Breast epithelium (tissue), 4 donors: ENCODE measurements around the gene PHB1. TPM values are rescaled to one million over a fixed set of nuclear protein-coding genes. Genes with fewer than 3 reads are reported as not detected.

Experiments used
- DNase-seq, 2 donors: peaks; one replicate each; pipeline ENCODE4 v3.0.0-alpha.2; 2019; ENCODE audit warnings: low spot score in 2 of 2
- H3K27ac ChIP-seq, 2 donors: fragments of 200-600 bp; sonication (generic) in 1 of 2; one replicate each; pipeline ENCODE4 v1.5.1; 2016 to 2019; ENCODE audit warnings: mild to moderate bottlenecking in 1 of 2
- H3K27me3 ChIP-seq, 2 donors: fragments of 200-600 bp; sonication (generic) in 1 of 2; one replicate each; pipeline versions ENCODE4 v1.5.1 to v1.6.0; 2017 to 2019; ENCODE audit warnings: control low read depth in 1 of 2, mild to moderate bottlenecking in 1 of 2
- H3K36me3 ChIP-seq: fragments of 200-600 bp; one replicate; pipeline ENCODE4 v1.5.1; 2019
- H3K4me1 ChIP-seq, 2 donors: fragments of 200-600 bp; sonication (generic); one replicate each; pipeline ENCODE4 v1.5.1; 2016 to 2019; ENCODE audit warnings: control low read depth in 1 of 2
- H3K4me3 ChIP-seq, 3 donors: fragments of 200-600 bp; sonication (generic); 1 replicate in 2 of 3; 2 replicates in 1 of 3; pipeline ENCODE4 v1.5.1; 2016 to 2019; ENCODE audit warnings: mild to moderate bottlenecking in 3 of 3, moderate library complexity in 2 of 3
- H3K9me3 ChIP-seq, 2 donors: fragments of 200-600 bp; sonication (generic) in 1 of 2; one replicate each; pipeline ENCODE4 v1.5.1; 2016 to 2019; ENCODE audit warnings: control low read depth in 1 of 2
- POLR2A ChIP-seq: fragments of 450-650 bp; IDR thresholded peaks from one replicate; pipeline ENCODE4 v1.6.1; 2016; ENCODE audit warnings: antibody characterized with exemption, mild to moderate bottlenecking, moderate library complexity
- POLR2AphosphoS5 ChIP-seq, 3 donors: sonication (generic); formaldehyde crosslinking; IDR thresholded peaks; one replicate each; pipeline ENCODE4 v1.6.1; 2017; ENCODE audit warnings: antibody characterized with exemption in 3 of 3
- intact Hi-C: fragments of 100-400 bp; cut with DNase I; formaldehyde crosslinking; loops from one replicate; pipeline ENCODE4 v1.15.1; 2023; ENCODE audit warnings: low total_unique reads
- total RNA-seq, 3 donors: library from RNA; depleted of rRNA; stranded (reverse); fragments of >200 nt; gene quantifications; one replicate each; pipeline ENCODE4 v1.1.0, GENCODE V29; 2016
- TF ChIP-seq, protein P1 (sequence below), 3 donors: fragments of 450-650 bp; IDR thresholded peaks; one replicate each; pipeline ENCODE4 v1.5.1; 2016 to 2017; ENCODE audit warnings: antibody characterized with exemption in 3 of 3, mild to moderate bottlenecking in 3 of 3, moderate library complexity in 3 of 3

Gene PHB1
- total RNA-seq, 3 donors from 2014 or later: 100 to 110 (median 108) TPM

DNA sequence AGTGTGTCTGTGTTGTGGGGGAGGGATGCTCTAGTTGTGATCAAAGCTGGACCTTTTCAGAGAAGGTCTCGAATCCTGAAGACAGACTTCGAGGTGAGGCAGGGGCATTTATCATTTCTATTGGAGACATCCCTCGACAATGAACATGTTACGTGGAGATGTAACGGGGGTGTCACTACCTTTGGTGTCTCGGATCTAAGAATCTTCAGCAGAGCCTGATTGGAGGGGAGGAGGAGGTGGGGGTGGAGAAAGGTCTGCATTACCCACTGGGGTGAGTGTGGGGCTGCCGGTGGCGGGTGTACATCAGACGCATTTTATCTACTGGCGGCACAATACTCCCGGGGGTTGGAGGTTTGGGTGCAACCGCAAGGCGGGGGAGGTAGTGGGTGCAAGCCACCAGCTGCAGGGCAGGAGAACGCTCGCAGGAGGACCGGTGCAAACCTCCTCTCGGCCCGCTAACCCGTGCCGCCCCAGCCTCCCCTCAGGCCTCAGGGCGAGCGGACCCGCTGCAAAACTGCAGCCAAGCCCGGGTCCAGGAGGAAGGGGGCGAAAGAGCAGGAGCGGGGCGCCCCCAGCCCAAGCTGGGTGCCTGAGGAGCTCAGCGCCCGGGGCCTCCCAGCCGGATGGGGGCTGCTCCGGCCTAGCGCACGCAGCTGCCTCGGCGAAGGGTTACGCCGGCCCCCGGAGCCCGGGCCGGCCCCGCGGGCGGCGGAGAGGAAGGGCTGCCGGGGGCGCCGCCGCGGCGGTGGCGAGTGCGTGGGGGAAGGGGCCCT is 53.4 kb downstream of the PHB1 start:
- TF ChIP-seq, protein P1, sequence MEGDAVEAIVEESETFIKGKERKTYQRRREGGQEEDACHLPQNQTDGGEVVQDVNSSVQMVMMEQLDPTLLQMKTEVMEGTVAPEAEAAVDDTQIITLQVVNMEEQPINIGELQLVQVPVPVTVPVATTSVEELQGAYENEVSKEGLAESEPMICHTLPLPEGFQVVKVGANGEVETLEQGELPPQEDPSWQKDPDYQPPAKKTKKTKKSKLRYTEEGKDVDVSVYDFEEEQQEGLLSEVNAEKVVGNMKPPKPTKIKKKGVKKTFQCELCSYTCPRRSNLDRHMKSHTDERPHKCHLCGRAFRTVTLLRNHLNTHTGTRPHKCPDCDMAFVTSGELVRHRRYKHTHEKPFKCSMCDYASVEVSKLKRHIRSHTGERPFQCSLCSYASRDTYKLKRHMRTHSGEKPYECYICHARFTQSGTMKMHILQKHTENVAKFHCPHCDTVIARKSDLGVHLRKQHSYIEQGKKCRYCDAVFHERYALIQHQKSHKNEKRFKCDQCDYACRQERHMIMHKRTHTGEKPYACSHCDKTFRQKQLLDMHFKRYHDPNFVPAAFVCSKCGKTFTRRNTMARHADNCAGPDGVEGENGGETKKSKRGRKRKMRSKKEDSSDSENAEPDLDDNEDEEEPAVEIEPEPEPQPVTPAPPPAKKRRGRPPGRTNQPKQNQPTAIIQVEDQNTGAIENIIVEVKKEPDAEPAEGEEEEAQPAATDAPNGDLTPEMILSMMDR (IDR thresholded peaks at IDR 0.05): no peak
- no peak for TF ChIP-seq POLR2AphosphoS5 (IDR thresholded peaks at IDR 0.05)
- no peak for TF ChIP-seq POLR2A
- no peaks in the 10 kb centered on the region for H3K36me3 ChIP-seq
- no peaks in the 10 kb centered on the region for H3K9me3 ChIP-seq
- peak in 1 of 2 donors; percentile 49 for DNase-seq
- peak overlapping the region; percentile 93 to 98 for H3K27ac ChIP-seq
- H3K4me3 ChIP-seq: peak overlapping the region; percentile 93 to 99 (median 99)
- H3K4me1 ChIP-seq: peaks cover 0 to 15% of the 10 kb centered on the region in 2 donors
- intact Hi-C loops: no loop called here
- H3K27me3 ChIP-seq: no peaks in the 10 kb centered on the region

DNA sequence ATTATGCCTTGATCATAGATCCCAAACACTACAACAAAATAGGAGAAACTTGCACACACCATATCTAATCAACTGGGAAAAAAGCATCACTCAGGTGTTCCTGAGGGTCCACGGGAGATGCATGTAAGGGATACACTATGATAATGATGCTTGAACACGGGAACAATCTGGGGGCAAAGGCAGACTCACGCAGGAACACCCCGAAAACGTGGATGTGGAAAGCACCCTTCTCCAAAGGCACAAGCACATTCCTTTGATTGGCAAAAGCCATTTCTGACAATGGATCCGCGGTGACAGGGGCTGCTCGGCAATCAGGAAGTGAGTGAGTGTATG is 53.9 kb downstream of the PHB1 start:
- no peaks in the 10 kb centered on the region for H3K27me3 ChIP-seq
- TF ChIP-seq, protein P1 (IDR thresholded peaks at IDR 0.05): no peak
- no peak for TF ChIP-seq POLR2A
- TF ChIP-seq POLR2AphosphoS5 (IDR thresholded peaks at IDR 0.05): no peak
- no peaks in the 10 kb centered on the region for H3K36me3 ChIP-seq
- peak overlapping the region; percentile 93 to 98 for H3K27ac ChIP-seq
- intact Hi-C loops: no loop called here
- peak overlapping the region; percentile 93 to 99 (median 99) for H3K4me3 ChIP-seq
- H3K4me1 ChIP-seq: peaks cover 0 to 15% of the 10 kb centered on the region in 2 donors
- no peaks in the 10 kb centered on the region for H3K9me3 ChIP-seq
- no peak for DNase-seq

DNA sequence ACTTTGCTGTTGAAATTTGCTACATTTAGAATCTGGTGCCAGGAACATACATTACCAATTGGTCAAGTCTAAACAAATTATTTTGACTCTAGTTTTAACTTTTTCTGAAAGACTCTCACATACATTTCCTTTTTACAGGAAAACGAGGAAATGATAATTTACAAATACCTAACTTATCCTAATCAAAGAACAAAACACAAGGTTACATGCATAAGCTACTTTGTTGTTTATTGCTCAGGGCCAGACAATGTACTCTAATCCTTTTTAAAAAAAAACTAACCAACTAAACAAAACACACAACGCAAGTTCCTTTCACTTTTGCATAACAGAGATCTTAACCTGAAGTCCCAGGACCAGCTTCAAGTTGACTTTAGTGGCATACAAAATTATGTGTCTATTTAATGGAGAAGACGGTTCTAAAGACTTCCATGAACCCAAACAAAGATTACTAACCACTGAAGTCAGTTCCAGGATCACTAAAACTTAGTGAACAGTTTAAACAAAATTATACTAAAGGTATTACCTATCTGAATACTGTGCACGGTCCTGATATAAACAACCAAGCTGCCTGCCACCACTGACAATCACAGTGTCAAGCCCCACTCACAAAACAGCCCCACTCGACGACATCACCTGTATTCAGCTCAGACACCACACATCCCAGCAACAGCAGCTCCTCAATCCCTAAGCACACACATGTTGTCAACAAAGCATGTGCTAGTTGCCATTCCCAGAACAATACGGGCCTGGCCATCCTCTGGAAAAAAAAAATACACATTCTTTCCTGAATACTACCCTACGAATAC is 54.5 kb downstream of the PHB1 start:
- no peak for TF ChIP-seq POLR2A
- TF ChIP-seq POLR2AphosphoS5 (IDR thresholded peaks at IDR 0.05): no peak
- TF ChIP-seq, protein P1 (IDR thresholded peaks at IDR 0.05): no peak
- no peak for DNase-seq
- intact Hi-C loops: no loop called here
- Histone ChIP-seq H3K9me3 (no peaks in the 10 kb centered on the region), H3K27ac (peak overlapping the region; percentile 93 to 98), H3K36me3 (no peaks in the 10 kb centered on the region), H3K27me3 (no peaks in the 10 kb centered on the region), H3K4me1 (peaks cover 0 to 15% of the 10 kb centered on the region in 2 donors), H3K4me3 (peak overlapping the region in 2 of 3 donors; percentile 99)

DNA sequence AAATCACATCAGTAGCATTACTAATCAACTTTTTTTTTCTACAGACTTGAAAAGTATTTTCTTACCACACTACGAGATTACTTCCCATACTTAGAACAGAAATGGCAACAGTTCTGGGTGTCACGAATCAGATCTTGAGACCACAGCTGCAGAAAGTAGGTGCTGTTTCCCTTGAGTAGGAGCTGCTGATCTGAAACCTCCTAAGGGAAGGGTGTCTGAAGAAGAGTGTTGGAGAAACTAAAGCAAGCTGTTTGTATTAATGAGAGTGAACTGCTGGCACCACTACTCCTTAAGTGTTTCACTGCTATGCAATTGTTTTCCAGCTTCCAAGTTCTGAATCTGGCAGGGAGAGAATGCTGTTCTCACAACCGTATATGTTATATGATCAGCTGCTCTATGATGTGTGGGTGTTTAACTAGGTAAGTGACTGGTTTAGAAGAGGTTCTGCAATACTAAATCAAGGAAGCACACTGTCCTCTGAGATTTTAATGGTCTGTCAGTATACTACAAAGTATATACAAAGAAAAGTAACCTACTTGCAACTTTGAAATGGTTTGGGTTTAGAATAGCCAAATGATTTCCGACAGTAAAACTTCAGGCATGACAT is 55.9 kb downstream of the PHB1 start:
- intact Hi-C loops: no loop called here
- H3K9me3 ChIP-seq: no peaks in the 10 kb centered on the region
- peak overlapping the region; percentile 13 to 93 for H3K27ac ChIP-seq
- H3K4me1 ChIP-seq: peaks cover 0 to 15% of the 10 kb centered on the region in 2 donors
- peak overlapping the region in 2 of 3 donors; percentile 99 for H3K4me3 ChIP-seq
- no peak for DNase-seq
- TF ChIP-seq, protein P1 (IDR thresholded peaks at IDR 0.05): no peak
- TF ChIP-seq POLR2AphosphoS5 (IDR thresholded peaks at IDR 0.05) (no peak), POLR2A (no peak)
- H3K36me3 ChIP-seq: no peaks in the 10 kb centered on the region
- no peaks in the 10 kb centered on the region for H3K27me3 ChIP-seq
